K562 (cell line): ENCODE measurements around the gene DRAXIN. TPM values are rescaled to one million over a fixed set of nuclear protein-coding genes. Genes with fewer than 3 reads are reported as not detected.

Experiments
- ATAC-seq: fragments of 200-7000 bp; cut with Tn5 transposase; 3 replicates; pipeline ENCODE4 v1.9.1; 2020; ENCODE audit warnings: moderate library complexity
- BruUV-seq: library from RNA; stranded (reverse); fragments of 400-500 nt; replicated peaks from 2 replicates; lab custom pipeline; 2021; lab: Mats Ljungman, UMichigan
- CTCF ChIA-PET: fragments of 300-600 bp; formaldehyde crosslinking; extraction: SDS; loops from one replicate; lab custom pipeline; 2021; ENCODE audit warnings: low intra/inter-chr PET ratio; lab: Yijun Ruan, JAX
- POLR2A ChIA-PET: fragments of 300-600, 350-650 bp; sonication (Branson Sonifier 250); formaldehyde crosslinking; extraction: SDS; loops from one replicate; lab custom pipeline; 2021; ENCODE audit warnings: antibody characterized with exemption, inconsistent platforms; lab: Yijun Ruan, JAX
- DNase-seq, 4 experiments: peaks; one replicate each; pipeline versions ENCODE4 v3.0.0 to v3.0.0-alpha.2; 2011 to 2018; ENCODE audit warnings: low spot score in 3 of 4, mixed read lengths in 3 of 4; ENCODE audit errors: extremely low read depth in 1 of 4
- FAIRE-seq: peaks from 2 replicates; lab custom pipeline; 2011; peaks lifted over from hg19 to GRCh38; lab: Jason Lieb, UNC
- H2AFZ ChIP-seq: 2 replicates; pipeline ENCODE4 v1.6.0; 2011; ENCODE audit warnings: low read depth, low read length, control low read depth, inconsistent platforms
- H3K27ac ChIP-seq: fragments of 200-600 bp; 3 replicates; pipeline ENCODE4 v1.8.0; 2011; ENCODE audit warnings: low read depth, mild to moderate bottlenecking, control low read depth, inconsistent platforms, low read length, moderate library complexity, mixed read lengths; ENCODE audit errors: extremely low read depth
- H3K27me3 ChIP-seq, 2 experiments: fragments of 300-600 bp in 1 of 2; 2 replicates in 1 of 2; 3 replicates in 1 of 2; pipeline versions ENCODE4 v1.6.0 to v1.8.0; 2011; ENCODE audit warnings: inconsistent platforms in 2 of 2, low read length in 2 of 2, mild to moderate bottlenecking in 1 of 2, mixed read lengths in 1 of 2, moderate library complexity in 1 of 2; ENCODE audit not compliant: control insufficient read depth in 2 of 2, insufficient read depth in 2 of 2
- H3K36me3 ChIP-seq: fragments of 300-600 bp; 3 replicates; pipeline ENCODE4 v1.8.0; 2011; ENCODE audit warnings: mild to moderate bottlenecking, low read length, inconsistent platforms; ENCODE audit not compliant: control insufficient read depth, insufficient read depth
- H3K4me1 ChIP-seq, 2 experiments: fragments of 200-600 bp in 1 of 2; replicated peaks in 1 of 2; 2 replicates in 1 of 2; 3 replicates in 1 of 2; pipeline versions ENCODE4 v1.5.1 to v1.8.0; 2011; ENCODE audit warnings: inconsistent platforms in 2 of 2, low read length in 2 of 2, mild to moderate bottlenecking in 1 of 2, mixed read lengths in 1 of 2, moderate library complexity in 1 of 2; ENCODE audit not compliant: control insufficient read depth in 2 of 2, insufficient read depth in 2 of 2
- H3K4me2 ChIP-seq: 2 replicates; pipeline ENCODE4 v1.6.1; 2011; ENCODE audit warnings: low read length, control low read depth, inconsistent platforms, mixed read lengths; ENCODE audit not compliant: insufficient read depth
- H3K4me3 ChIP-seq: fragments of 200-600 bp; sonication (generic), shearing (Covaris generic); 2 replicates; pipeline ENCODE4 v1.5.1; 2016; ENCODE audit warnings: control low read depth, inconsistent platforms
- H3K79me2 ChIP-seq: fragments of 200-600 bp; 3 replicates; pipeline ENCODE4 v1.8.0; 2011; ENCODE audit warnings: low read length, inconsistent platforms; ENCODE audit not compliant: control insufficient read depth, insufficient read depth
- H3K9ac ChIP-seq, 2 experiments: 2 replicates each; pipeline versions ENCODE4 v1.6.0 to v1.6.1; 2011; ENCODE audit warnings: low read depth in 2 of 2, low read length in 2 of 2, control low read depth in 1 of 2, inconsistent platforms in 1 of 2, mild to moderate bottlenecking in 1 of 2, mixed read lengths in 1 of 2; ENCODE audit not compliant: insufficient read depth in 1 of 2
- H3K9me1 ChIP-seq: one replicate; pipeline ENCODE4 v1.6.0; 2011; ENCODE audit warnings: inconsistent platforms, mild to moderate bottlenecking, low read length, moderate library complexity; ENCODE audit not compliant: control insufficient read depth, insufficient read depth
- H3K9me3 ChIP-seq: replicated peaks from 2 replicates; pipeline ENCODE4 v1.5.1; 2011; ENCODE audit warnings: low read depth, low read length, inconsistent platforms; ENCODE audit not compliant: control insufficient read depth, insufficient read depth
- H4K20me1 ChIP-seq: replicated peaks from 2 replicates; pipeline ENCODE4 v1.6.1; 2011; ENCODE audit warnings: low read length, inconsistent platforms, mixed read lengths; ENCODE audit not compliant: control insufficient read depth, insufficient read depth
- HNRNPLL ChIP-seq: fragments of 200-400 bp; formaldehyde crosslinking; IDR thresholded peaks from 2 replicates; pipeline ENCODE4 v1.6.1; 2017; ENCODE audit warnings: low read length, low read depth, mild to moderate bottlenecking; ENCODE audit not compliant: poor library complexity, severe bottlenecking
- ZBTB40 ChIP-seq, 2 experiments: fragments of 450-650 bp in 1 of 2; sonication (generic) in 1 of 2; formaldehyde crosslinking in 1 of 2; IDR thresholded peaks; 2 replicates each; pipeline versions ENCODE4 v1.7.1 to v1.9.0; 2016 to 2022; ENCODE audit warnings: inconsistent platforms in 1 of 2, mild to moderate bottlenecking in 1 of 2, missing genetic modification reagents in 1 of 2
- WGBS: fragments of 100-300 bp; shearing (Covaris generic); methylation state at CpG from one replicate; pipeline ENCODE4 v1.1.6; 2016; ENCODE audit warnings: low coverage, mixed read lengths; ENCODE audit not compliant: insufficient coverage; ENCODE audit errors: missing lambda C conversion rate; 5-methylcytosine and 5-hydroxymethylcytosine counted together
- in situ Hi-C: fragments of 300-500 bp; cut with MboI; formaldehyde crosslinking; loops from 4 replicates; pipeline ENCODE4 v1.15.0; 2018; ENCODE audit warnings: inconsistent platforms, mixed read lengths
- intact Hi-C: fragments of 100-400 bp; cut with micrococcal nuclease; formaldehyde crosslinking; loops from 2 replicates; pipeline ENCODE4 v1.14.2; 2022
- polyA plus RNA-seq, 8 experiments: library from polyadenylated mRNA; depleted of rRNA in 4 of 8; stranded (reverse) in 5 of 8; unstranded in 3 of 8; fragments of >200 nt; fragmentation: Nextera tagmentation in 2 of 8; fragmentation: Illumina TruSeq in 1 of 8; extraction: Ambion mirVana in 2 of 8; extraction: Trizol in 1 of 8; gene quantifications; 2 replicates each; pipeline versions ENCODE4 v1.2.1 to v1.2.3, GENCODE V29; 2011 to 2014; ENCODE audit warnings: inconsistent platforms in 1 of 8, missing spikeins in 1 of 8
- total RNA-seq, 7 experiments: library from RNA; depleted of rRNA in 6 of 7; stranded (reverse); fragments of >200 nt in 6 of 7; fragmentation: Illumina TruSeq in 2 of 7; extraction: Trizol in 2 of 7; gene quantifications; 2 replicates each; pipeline versions ENCODE4 v1.2.1 to v1.2.3, GENCODE V29; 2011 to 2021; ENCODE audit warnings: low replicate concordance in 1 of 7

Gene DRAXIN
- total and polyA plus RNA-seq, 9 of the 15 experiments (the other 6 are each of a cell fraction or from before 2014, with no cell fraction given), result 0.01 to 0.04 (median 0.01) TPM; not detected in 6

- Histone ChIP-seq H3K4me1 (peaks cover 10 to 42% of the 10 kb centered on the region in 2 experiments; a peak in 4 of 5 replicates), H3K27me3 (no peaks in the 10 kb centered on the region), H3K9me3 (no peaks in the 10 kb centered on the region; the same call in 1 of the 2 replicates), H3K4me2 (no peak overlapping the region), H3K36me3 (peaks cover 21% of the 10 kb centered on the region; the same call in 2 of the 3 replicates), H2AFZ (no peak overlapping the region), H3K4me3 (no peak overlapping the region), H3K27ac (no peak overlapping the region), H3K9me1 (no peaks in the 10 kb centered on the region), H4K20me1 (no peaks in the 10 kb centered on the region), H3K79me2 (peaks cover 3% of the 10 kb centered on the region; the same call in 2 of the 3 replicates), H3K9ac (no peak overlapping the region)
- intact Hi-C loops (loop anchor here (10.0 kb wide), 1 partner anchor 225 kb away; no protein-coding TSS in a partner anchor), in situ Hi-C loops (loop anchor here (5.0 kb wide), 1 partner anchor 58 kb away; no protein-coding TSS in a partner anchor)
- ChIA-PET POLR2A (interaction anchor here (0.6 to 1.7 kb wide), 5 partner anchors 9 to 288 kb away, joined by 3 to 7 read pairs (median 3); no protein-coding TSS in a partner anchor), CTCF (no interaction called here)
- no TSS peak for BruUV-seq
- DNase-seq (no peak), FAIRE-seq (peak; percentile 35), ATAC-seq (no peak)
- 61% methylated on average over 4 of the region's 4 CpGs for WGBS
- TF ChIP-seq HNRNPLL (no peak), ZBTB40 (IDR thresholded peaks at IDR 0.05) (peak; percentile 86), ZBTB40 (CRISPR knock-in tag; IDR thresholded peaks at IDR 0.05) (peak; percentile 83)
Measured at GRCh38 chr1:11659748-11660147, 31.8 kb upstream of the DRAXIN start.
